Lung (tissue), 12 donors: ENCODE results near the gene RBM26. TPM values are rescaled to one million over a fixed set of nuclear protein-coding genes. Genes with fewer than 3 reads are reported as not detected.
A peak's percentile ranks its signal among the peaks of the same experiment; 100 is the strongest.

Experiments used
- ATAC-seq: fragments of 200-7000 bp; cut with Tn5 transposase; one replicate; pipeline ENCODE4 v1.9.1; 2020; ENCODE audit warnings: moderate number of reproducible peaks; ENCODE audit not compliant: insufficient read depth, low FRiP score
- DNase-seq, 3 donors: peaks; one replicate each; pipeline ENCODE4 v3.0.0-alpha.2; 2013 to 2017
- H3K27ac ChIP-seq, 2 donors: one replicate each; pipeline ENCODE4 v1.5.1; 2013; ENCODE audit warnings: mild to moderate bottlenecking in 2 of 2, moderate library complexity in 2 of 2, control low read depth in 1 of 2, inconsistent platforms in 1 of 2, low read depth in 1 of 2, low read length in 1 of 2
- H3K27me3 ChIP-seq, 3 donors: one replicate each; pipeline ENCODE4 v1.5.1; 2013; ENCODE audit warnings: low read length in 2 of 3; ENCODE audit not compliant: control insufficient read depth in 3 of 3, insufficient read depth in 3 of 3
- H3K36me3 ChIP-seq, 4 donors: one replicate each; pipeline ENCODE4 v1.5.1; 2013; ENCODE audit warnings: low read length in 4 of 4, mild to moderate bottlenecking in 1 of 4, moderate library complexity in 1 of 4; ENCODE audit not compliant: control insufficient read depth in 4 of 4, insufficient read depth in 4 of 4
- H3K4me1 ChIP-seq, 5 donors: one replicate each; pipeline ENCODE4 v1.5.1; 2013; ENCODE audit warnings: low read length in 5 of 5, mild to moderate bottlenecking in 2 of 5, moderate library complexity in 1 of 5; ENCODE audit not compliant: control insufficient read depth in 5 of 5, insufficient read depth in 5 of 5
- H3K4me3 ChIP-seq: one replicate; pipeline ENCODE4 v1.5.1; 2013; ENCODE audit warnings: mild to moderate bottlenecking, control low read depth, moderate library complexity
- H3K9ac ChIP-seq, 2 donors: one replicate each; pipeline ENCODE4 v1.5.1; 2013; ENCODE audit warnings: low read length in 2 of 2, control low read depth in 1 of 2; ENCODE audit not compliant: insufficient read depth in 1 of 2
- H3K9me3 ChIP-seq, 4 donors: one replicate each; pipeline ENCODE4 v1.5.1; 2013; ENCODE audit warnings: low read length in 3 of 4, mild to moderate bottlenecking in 1 of 4, moderate library complexity in 1 of 4; ENCODE audit not compliant: control insufficient read depth in 4 of 4, insufficient read depth in 3 of 4
- CTCF ChIP-seq: IDR thresholded peaks from 2 replicates; pipeline ENCODE4 v1.5.1; 2012; ENCODE audit warnings: mild to moderate bottlenecking; ENCODE audit errors: control extremely low read depth, extremely low read depth
- WGBS, 2 donors: extraction: QIAGEN DNeasy Blood & Tissue Kit; methylation state at CpG; one replicate each; pipeline ENCODE4 v1.1.7; 2013; 5-methylcytosine and 5-hydroxymethylcytosine counted together
- polyA plus RNA-seq, 2 donors: library from polyadenylated mRNA; stranded (reverse); fragments of 200-250 nt; gene quantifications; one replicate each; pipeline ENCODE4 v1.2.1, GENCODE V29; 2013
- total RNA-seq, 2 donors: library from RNA; depleted of rRNA in 1 of 2; stranded (reverse); fragments of >200 nt in 1 of 2; gene quantifications; one replicate each; pipeline ENCODE4 v1.2.1, GENCODE V29; 2014 to 2021
- donor health status: control.
- donor health status: control.
- donor health status: Bipolar disorder and iron deficiency.
- donor health status: healthy.
- donor health status: DM: yes; HTN: yes; CAD: no.

The RBM26 gene
- total and polyA plus RNA-seq, 4 donors, result 12.9 to 91.8 (median 32.3) TPM

GRCh38 chr13:79395881-79396280 lies 10.2 kb downstream of the RBM26 start:
- no peak for ATAC-seq
- TF ChIP-seq CTCF, result no peak
- no peak for DNase-seq
- H3K36me3 ChIP-seq, result peaks cover 1 to 26% (median 10%) of the 10 kb centered on the region in 4 donors
- no peak overlapping the region for H3K27ac ChIP-seq
- H3K4me3 ChIP-seq, result no peak overlapping the region
- no peaks in the 10 kb centered on the region for H3K27me3 ChIP-seq
- H3K9ac ChIP-seq, result no peak overlapping the region
- H3K9me3 ChIP-seq, result no peaks in the 10 kb centered on the region
- WGBS, 2 donors, result 93 to 96% methylated on average over 4 of the region's 4 CpGs
- H3K4me1 ChIP-seq, result peaks cover 0 to 12% (median 8%) of the 10 kb centered on the region in 5 donors

- Histone ChIP-seq H3K4me1 (peaks cover 0 to 10% (median 8%) of the 10 kb centered on the region in 5 donors), H3K36me3 (peaks cover 0 to 26% (median 9%) of the 10 kb centered on the region in 4 donors), H3K27ac (peak overlapping the region in 1 of 2 donors; percentile 64), H3K27me3 (no peaks in the 10 kb centered on the region), H3K9ac (no peak overlapping the region), H3K9me3 (no peaks in the 10 kb centered on the region), H3K4me3 (no peak overlapping the region)
- DNase-seq (peak in 2 of 3 donors; percentile 16 to 53), ATAC-seq (peak; percentile 60)
- WGBS, 2 donors, result 38 to 42% methylated on average over 14 of the region's 14 CpGs
- no peak for TF ChIP-seq CTCF
Observed at GRCh38 chr13:79393564-79394249, 12.3 kb downstream of the RBM26 start.

- H3K27ac ChIP-seq, result no peak overlapping the region
- DNase-seq (no peak), ATAC-seq (no peak)
- no peak for TF ChIP-seq CTCF
- H3K9ac ChIP-seq, result no peak overlapping the region
- H3K36me3 ChIP-seq, result peaks cover 0 to 26% (median 9%) of the 10 kb centered on the region in 4 donors
- no peaks in the 10 kb centered on the region for H3K9me3 ChIP-seq
- no peaks in the 10 kb centered on the region for H3K27me3 ChIP-seq
- H3K4me1 ChIP-seq, result peaks cover 0 to 12% (median 10%) of the 10 kb centered on the region in 5 donors
- H3K4me3 ChIP-seq, result no peak overlapping the region
- 61 to 68% methylated on average over 6 of the region's 6 CpGs for WGBS, 2 donors
Observed at GRCh38 chr13:79392882-79393563, 13.0 kb downstream of the RBM26 start.
